ENCODE results near the gene KRTAP6-3. TPM values are rescaled to one million over a fixed set of nuclear protein-coding genes. Genes with fewer than 3 reads are reported as not detected.

KRTAP6-3 gene
- total and polyA plus RNA-seq, 2 experiments from 2014 or later = not detected

DNA sequence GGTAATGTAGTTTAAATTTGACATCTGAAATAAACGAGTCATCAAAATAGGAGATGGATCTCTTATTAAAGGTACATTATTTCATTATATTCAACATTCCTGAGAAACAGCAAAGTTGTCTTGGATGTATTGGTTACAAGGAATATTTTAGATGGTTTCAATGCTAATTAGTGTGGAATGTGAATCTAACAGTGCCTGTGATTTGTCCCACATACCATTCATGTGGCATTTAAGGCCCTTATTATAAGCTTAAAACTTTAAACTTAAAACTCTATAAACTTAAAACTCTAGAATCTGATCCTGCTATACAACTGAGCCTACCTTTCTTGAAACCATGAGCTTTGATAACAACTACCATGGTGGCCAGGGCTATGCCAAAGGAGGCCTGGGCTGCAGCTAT lies 8.5 kb downstream of the KRTAP6-3 start, which contains the start of gene KRTAP22-1:
TSS of gene KRTAP22-1 (plus strand) at position 301 of the 400 bp plus-strand sequence.
- H3F3A ChIP-seq (replicated peaks; ENCODE audit: low read depth) = no peaks in the 10 kb centered on the region
- H3K36me3 Mint-ChIP-seq (ENCODE audit: low read depth) = no peaks in the 10 kb centered on the region

More for the DNA sequence above, 8.5 kb downstream of the KRTAP6-3 start, which contains the start of gene KRTAP22-1:
- H3K36me3 ChIP-seq (ENCODE audit: insufficient read depth) = no peaks in the 10 kb centered on the region
- H3K27ac ChIP-seq (ENCODE audit: low read depth) = no peak within 1 kb of the TSS
- no peak within 1 kb of the TSS for H3K4me2 ChIP-seq
- ATAC-seq = no peak
- H3K4me3 ChIP-seq = no peak within 1 kb of the TSS
- no peaks in the 10 kb centered on the region for H3K79me2 ChIP-seq (replicated peaks; ENCODE audit: insufficient read depth)
- H3K9me3 Mint-ChIP-seq = no peaks in the 10 kb centered on the region; the same call in 2 of the 3 replicates
- H3K9me2 ChIP-seq (ENCODE audit: insufficient read depth) = no peaks in the 10 kb centered on the region
- no peak within 1 kb of the TSS; the same call in 1 of the 2 replicates for H2AFZ ChIP-seq
- no peaks in the 10 kb centered on the region for H3K27me3 Mint-ChIP-seq (ENCODE audit: insufficient read depth, low read depth, poor library complexity)
- TF ChIP-seq, protein P1, sequence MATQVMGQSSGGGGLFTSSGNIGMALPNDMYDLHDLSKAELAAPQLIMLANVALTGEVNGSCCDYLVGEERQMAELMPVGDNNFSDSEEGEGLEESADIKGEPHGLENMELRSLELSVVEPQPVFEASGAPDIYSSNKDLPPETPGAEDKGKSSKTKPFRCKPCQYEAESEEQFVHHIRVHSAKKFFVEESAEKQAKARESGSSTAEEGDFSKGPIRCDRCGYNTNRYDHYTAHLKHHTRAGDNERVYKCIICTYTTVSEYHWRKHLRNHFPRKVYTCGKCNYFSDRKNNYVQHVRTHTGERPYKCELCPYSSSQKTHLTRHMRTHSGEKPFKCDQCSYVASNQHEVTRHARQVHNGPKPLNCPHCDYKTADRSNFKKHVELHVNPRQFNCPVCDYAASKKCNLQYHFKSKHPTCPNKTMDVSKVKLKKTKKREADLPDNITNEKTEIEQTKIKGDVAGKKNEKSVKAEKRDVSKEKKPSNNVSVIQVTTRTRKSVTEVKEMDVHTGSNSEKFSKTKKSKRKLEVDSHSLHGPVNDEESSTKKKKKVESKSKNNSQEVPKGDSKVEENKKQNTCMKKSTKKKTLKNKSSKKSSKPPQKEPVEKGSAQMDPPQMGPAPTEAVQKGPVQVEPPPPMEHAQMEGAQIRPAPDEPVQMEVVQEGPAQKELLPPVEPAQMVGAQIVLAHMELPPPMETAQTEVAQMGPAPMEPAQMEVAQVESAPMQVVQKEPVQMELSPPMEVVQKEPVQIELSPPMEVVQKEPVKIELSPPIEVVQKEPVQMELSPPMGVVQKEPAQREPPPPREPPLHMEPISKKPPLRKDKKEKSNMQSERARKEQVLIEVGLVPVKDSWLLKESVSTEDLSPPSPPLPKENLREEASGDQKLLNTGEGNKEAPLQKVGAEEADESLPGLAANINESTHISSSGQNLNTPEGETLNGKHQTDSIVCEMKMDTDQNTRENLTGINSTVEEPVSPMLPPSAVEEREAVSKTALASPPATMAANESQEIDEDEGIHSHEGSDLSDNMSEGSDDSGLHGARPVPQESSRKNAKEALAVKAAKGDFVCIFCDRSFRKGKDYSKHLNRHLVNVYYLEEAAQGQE (IDR thresholded peaks at IDR 0.05; ENCODE audit: unreplicated experiment) = no peak
- no peak for TF ChIP-seq EZH2 (IDR thresholded peaks at IDR 0.05; ENCODE audit: low read depth, unreplicated experiment)
- TF ChIP-seq EZH2phosphoT487 (IDR thresholded peaks at IDR 0.05; ENCODE audit: unreplicated experiment) = no peak
- no peak for TF ChIP-seq ZNF462 (CRISPR knock-in tag; IDR thresholded peaks at IDR 0.05)
- TF ChIP-seq ZNF331 (CRISPR knock-in tag; IDR thresholded peaks at IDR 0.05; ENCODE audit: low read depth) = no peak
- H3K4me1 ChIP-seq (ENCODE audit: insufficient read depth) = no peaks in the 10 kb centered on the region
- no peak within 1 kb of the TSS for H3K4me3 Mint-ChIP-seq
- H4K20me1 ChIP-seq (replicated peaks; ENCODE audit: insufficient read depth) = no peaks in the 10 kb centered on the region
- no peaks in the 10 kb centered on the region for H3K4me1 Mint-ChIP-seq
- no peaks in the 10 kb centered on the region for H3K27me3 ChIP-seq (ENCODE audit: insufficient read depth)
- H3K27ac Mint-ChIP-seq = no peak within 1 kb of the TSS
- no peak for DNase-seq (ENCODE audit: low spot score)

Data from GM23338 (cell line).